ENCODE data around the gene PUS10.
"Not testable (repeated sequence)": the region's sequence is repeated elsewhere in the genome, so short reads cannot be mapped to it uniquely, and the experiment has no call there.

The PUS10 gene

GRCh38 chr2:60934165-60934722 is 83.8 kb downstream of the PUS10 start:
- DNase-seq, result peak in 1 of 56 donors; percentile 3

GRCh38 chr2:60932954-60933353 is 85.1 kb downstream of the PUS10 start:
- no peak for DNase-seq

DNA sequence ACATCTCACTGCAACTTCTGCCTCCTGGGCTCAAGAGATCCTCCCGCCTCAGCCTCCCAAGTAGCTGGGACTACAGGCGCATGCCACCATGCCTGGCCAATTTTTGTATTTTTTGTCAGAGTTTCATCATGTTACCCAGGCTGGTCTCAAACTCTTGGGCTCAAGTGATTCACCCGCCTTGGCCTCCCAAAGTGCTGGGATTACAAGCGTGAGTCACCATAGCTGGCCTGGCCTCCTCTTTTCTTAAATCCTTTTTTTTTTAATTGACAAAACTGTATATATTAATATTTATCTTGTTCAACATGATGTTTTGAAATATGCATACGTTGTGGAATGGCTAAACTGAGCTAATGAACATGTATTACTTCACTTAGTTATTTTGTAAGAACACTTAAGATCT is 86.0 kb downstream of the PUS10 start:
- DNase-seq, result not testable (repeated sequence)

DNA sequence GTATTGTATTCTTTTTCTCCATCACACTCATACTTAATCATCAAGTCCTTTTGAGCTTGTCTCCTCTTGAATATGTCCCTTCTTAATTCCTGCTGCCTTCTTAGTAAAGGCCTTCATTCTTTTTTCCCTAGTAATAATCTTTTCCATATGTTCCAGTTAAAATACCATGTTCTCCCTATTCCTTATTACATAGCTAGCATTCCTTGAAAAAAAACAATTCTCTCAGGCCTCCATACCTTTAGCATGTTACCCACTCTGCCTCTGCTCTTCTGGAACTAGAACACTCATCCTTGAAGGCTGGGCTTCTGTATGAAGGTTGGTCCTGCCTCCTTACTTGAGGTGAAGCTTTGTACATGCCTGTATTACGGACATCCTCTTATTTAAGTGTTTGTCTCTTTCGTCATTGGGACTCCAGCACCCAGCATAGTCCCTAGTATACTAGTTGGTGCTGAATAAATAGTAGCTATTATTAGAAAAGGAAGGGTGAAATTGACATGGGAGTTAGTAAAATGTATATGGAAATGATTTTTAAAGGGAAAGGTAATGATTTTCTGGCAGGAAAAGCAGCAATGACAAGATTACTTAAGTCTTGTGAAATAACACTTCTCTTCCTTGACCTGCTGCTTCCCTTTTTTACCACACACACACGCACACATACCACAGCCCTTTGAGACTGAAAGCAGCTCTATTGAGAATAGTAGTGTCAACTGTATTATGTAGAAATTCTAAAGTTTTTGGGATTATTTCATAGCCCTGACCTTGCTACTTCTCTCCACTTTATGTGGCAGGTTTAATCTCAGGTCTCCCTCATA is 91.1 kb downstream of the PUS10 start:
- peak in 2 of 56 donors; percentile 2 to 13 for DNase-seq

GRCh38 chr2:60925994-60926740 is 91.9 kb downstream of the PUS10 start:
- DNase-seq, result no peak

- no peak for DNase-seq
These were observed 110.7 kb downstream of the PUS10 start for GRCh38 chr2:60907329-60907728.

GRCh38 chr2:60906395-60906794 is 111.7 kb downstream of the PUS10 start:
- DNase-seq, result no peak

DNA sequence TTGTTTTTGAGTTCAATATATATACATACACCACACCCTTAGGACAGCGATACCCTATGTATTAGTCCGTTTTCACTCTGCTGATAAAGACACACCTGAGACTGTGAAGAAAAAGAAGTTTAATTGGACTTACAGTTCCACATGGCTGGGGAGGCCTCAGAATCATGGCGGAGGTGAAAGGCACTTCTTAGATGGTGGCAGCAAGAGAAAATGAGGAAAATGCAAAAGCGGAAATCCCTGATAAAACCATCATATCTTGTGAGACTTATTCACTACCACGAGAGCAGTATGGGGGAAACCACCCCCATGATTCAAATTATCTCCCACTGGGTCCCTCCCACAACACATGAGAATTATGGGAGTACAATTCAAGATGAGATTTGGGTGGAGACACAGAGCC is 112.2 kb downstream of the PUS10 start:
- DNase-seq, result not testable (repeated sequence)

DNA sequence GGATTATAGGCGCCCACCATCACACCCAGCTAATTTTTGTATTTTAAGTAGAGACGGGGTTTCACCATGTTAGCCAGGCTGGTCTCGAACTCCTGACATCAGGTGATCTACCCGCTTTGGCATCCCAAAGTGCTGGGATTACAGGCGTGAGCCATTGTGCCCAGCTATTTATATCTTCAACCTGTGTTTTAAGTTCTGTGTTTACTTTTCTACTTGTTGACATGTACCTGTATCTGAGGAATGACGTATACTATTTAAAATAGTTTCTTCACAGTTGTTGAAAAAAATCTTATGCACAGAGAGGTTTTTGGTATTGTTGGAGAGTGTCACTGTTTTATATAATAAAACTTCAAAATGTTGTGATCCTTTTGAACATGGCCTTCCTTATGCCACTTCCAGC is 116.8 kb downstream of the PUS10 start:
- DNase-seq, result not testable (repeated sequence)

- DNase-seq, result no peak
These were observed 118.2 kb downstream of the PUS10 start for GRCh38 chr2:60899892-60900249.

GRCh38 chr2:60899230-60899891 is 118.7 kb downstream of the PUS10 start:
- no peak for DNase-seq

DNA sequence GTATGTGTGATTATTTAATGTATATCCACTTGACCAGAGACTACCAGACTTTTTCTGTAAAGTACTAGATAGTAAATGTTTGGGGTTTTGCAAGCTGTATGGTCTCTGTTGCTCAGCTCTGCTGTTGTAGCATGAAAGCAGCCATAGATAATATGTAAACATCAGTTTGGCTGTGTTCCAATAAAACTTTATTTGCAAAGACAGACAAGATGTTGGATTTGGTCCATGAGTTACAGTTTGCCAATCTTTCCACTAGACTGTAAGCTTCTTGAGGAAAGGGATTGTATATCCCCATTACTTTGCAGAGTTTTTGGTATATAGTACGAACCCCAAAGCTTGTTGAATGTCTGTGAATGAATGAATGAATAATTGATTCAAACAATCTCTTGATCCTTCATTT is 119.5 kb downstream of the PUS10 start:
- DNase-seq, result no peak

Data from amygdala (tissue), 56 donors.